Caco-2 (cell line): ENCODE measurements around the gene ENTPD2. TPM values are rescaled to one million over a fixed set of nuclear protein-coding genes. Genes with fewer than 3 reads are reported as not detected.
A peak's percentile ranks its signal among the peaks of the same experiment; 100 is the strongest.

Source experiments
- BruUV-seq: library from RNA; stranded (reverse); fragments of 400-500 nt; replicated peaks from 2 replicates; lab custom pipeline; 2021; lab: Mats Ljungman, UMichigan
- CTCF ChIA-PET: fragments of 300-600 bp; sonication (Branson Sonifier 250); formaldehyde crosslinking; loops from one replicate; lab custom pipeline; 2022; ENCODE audit warnings: antibody characterized with exemption; lab: Charles Lee
- POLR2A ChIA-PET: fragments of 300-600 bp; sonication (Branson Sonifier 250); formaldehyde crosslinking; loops from one replicate; lab custom pipeline; 2022; ENCODE audit warnings: antibody characterized with exemption; lab: Charles Lee
- DNase-seq, 2 experiments: peaks; one replicate each; pipeline versions ENCODE4 v3.0.0 to v3.0.0-alpha.2; 2020 to 2022
- H3K27me3 ChIP-seq: replicated peaks from 2 replicates; pipeline ENCODE4 v1.6.0; 2011; ENCODE audit warnings: low read length; ENCODE audit not compliant: control insufficient read depth, insufficient read depth
- H3K36me3 ChIP-seq: 2 replicates; pipeline ENCODE4 v1.5.1; 2011; ENCODE audit warnings: low read length; ENCODE audit not compliant: control insufficient read depth, insufficient read depth
- H3K4me1 ChIP-seq: fragments of 250-450 bp; sonication (Bioruptor Pico); 2 replicates; pipeline ENCODE4 v1.5.1; 2020; ENCODE audit warnings: mild to moderate bottlenecking
- H3K4me3 ChIP-seq: 2 replicates; pipeline ENCODE4 v1.5.1; 2011; ENCODE audit warnings: low read depth, mild to moderate bottlenecking, control low read depth, low read length
- H3K9me3 ChIP-seq: fragments of 250-450 bp; sonication (Bioruptor Pico); 2 replicates; pipeline ENCODE4 v1.5.1; 2020; ENCODE audit warnings: mild to moderate bottlenecking, moderate library complexity
- H3K27ac Mint-ChIP-seq: one replicate; pipeline ENCODE4 v1.8.0; 2022; ENCODE audit warnings: mixed read lengths; ENCODE audit not compliant: unreplicated experiment
- H3K27me3 Mint-ChIP-seq: one replicate; pipeline ENCODE4 v1.8.0; 2022; ENCODE audit warnings: mixed read lengths; ENCODE audit not compliant: insufficient read depth, unreplicated experiment
- H3K36me3 Mint-ChIP-seq: one replicate; pipeline ENCODE4 v1.8.0; 2022; ENCODE audit warnings: mild to moderate bottlenecking, mixed read lengths; ENCODE audit not compliant: insufficient read depth, unreplicated experiment
- H3K4me1 Mint-ChIP-seq: one replicate; pipeline ENCODE4 v1.8.0; 2022; ENCODE audit warnings: low read depth, mixed read lengths; ENCODE audit not compliant: unreplicated experiment
- H3K4me3 Mint-ChIP-seq: one replicate; pipeline ENCODE4 v1.8.0; 2022; ENCODE audit warnings: mild to moderate bottlenecking, moderate library complexity, mixed read lengths; ENCODE audit not compliant: unreplicated experiment
- H3K9me3 Mint-ChIP-seq: one replicate; pipeline ENCODE4 v1.8.0; 2022; ENCODE audit warnings: mixed read lengths; ENCODE audit not compliant: unreplicated experiment
- intact Hi-C: fragments of 100-400 bp; cut with micrococcal nuclease; formaldehyde crosslinking; loops from one replicate; pipeline ENCODE4 v1.10.0; 2022; ENCODE audit not compliant: unreplicated experiment
- total RNA-seq: library from RNA; stranded (reverse); gene quantifications from 2 replicates; pipeline ENCODE4 v1.2.3, GENCODE V29; 2022
- TF ChIP-seq, protein P1 (sequence below), 2 experiments: fragments of 200-600 bp in 1 of 2; IDR thresholded peaks; 1 replicate in 1 of 2; 2 replicates in 1 of 2; pipeline versions ENCODE4 v1.5.1 to v1.8.0; 2011 to 2022; ENCODE audit warnings: antibody characterized with exemption in 1 of 2, control low read depth in 1 of 2, inconsistent platforms in 1 of 2, low read depth in 1 of 2, low read length in 1 of 2, mild to moderate bottlenecking in 1 of 2, moderate library complexity in 1 of 2; ENCODE audit not compliant: insufficient read depth in 1 of 2, severe bottlenecking in 1 of 2, unreplicated experiment in 1 of 2

The ENTPD2 gene
- total RNA-seq, 1 experiment from 2014 or later, result 2.9 TPM

GRCh38 chr9:137026828-137027227 is 27.0 kb downstream of the ENTPD2 start:
- ChIA-PET CTCF (interaction anchor here (1.9 to 3.6 kb wide), 2 partner anchors 8 to 42 kb away, joined by 6 to 42 read pairs; partner anchors contain the start of gene SAPCD2), POLR2A (no interaction called here)
- peak overlapping the region; percentile 82 for H3K4me3 Mint-ChIP-seq
- intact Hi-C loops, result no loop called here
- H3K36me3 Mint-ChIP-seq, result peaks cover 11% of the 10 kb centered on the region
- no peak for DNase-seq
- Histone ChIP-seq H3K9me3 (no peaks in the 10 kb centered on the region), H3K36me3 (peaks cover 1% of the 10 kb centered on the region; the same call in 1 of the 2 replicates), H3K4me1 (peaks cover 20% of the 10 kb centered on the region), H3K4me3 (peak overlapping the region; percentile 49), H3K27me3 (no peaks in the 10 kb centered on the region)
- H3K27ac Mint-ChIP-seq, result no peak overlapping the region
- H3K4me1 Mint-ChIP-seq, result peaks cover 4% of the 10 kb centered on the region
- no TSS peak for BruUV-seq
- TF ChIP-seq, protein P1, sequence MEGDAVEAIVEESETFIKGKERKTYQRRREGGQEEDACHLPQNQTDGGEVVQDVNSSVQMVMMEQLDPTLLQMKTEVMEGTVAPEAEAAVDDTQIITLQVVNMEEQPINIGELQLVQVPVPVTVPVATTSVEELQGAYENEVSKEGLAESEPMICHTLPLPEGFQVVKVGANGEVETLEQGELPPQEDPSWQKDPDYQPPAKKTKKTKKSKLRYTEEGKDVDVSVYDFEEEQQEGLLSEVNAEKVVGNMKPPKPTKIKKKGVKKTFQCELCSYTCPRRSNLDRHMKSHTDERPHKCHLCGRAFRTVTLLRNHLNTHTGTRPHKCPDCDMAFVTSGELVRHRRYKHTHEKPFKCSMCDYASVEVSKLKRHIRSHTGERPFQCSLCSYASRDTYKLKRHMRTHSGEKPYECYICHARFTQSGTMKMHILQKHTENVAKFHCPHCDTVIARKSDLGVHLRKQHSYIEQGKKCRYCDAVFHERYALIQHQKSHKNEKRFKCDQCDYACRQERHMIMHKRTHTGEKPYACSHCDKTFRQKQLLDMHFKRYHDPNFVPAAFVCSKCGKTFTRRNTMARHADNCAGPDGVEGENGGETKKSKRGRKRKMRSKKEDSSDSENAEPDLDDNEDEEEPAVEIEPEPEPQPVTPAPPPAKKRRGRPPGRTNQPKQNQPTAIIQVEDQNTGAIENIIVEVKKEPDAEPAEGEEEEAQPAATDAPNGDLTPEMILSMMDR (IDR thresholded peaks at IDR 0.05; ENCODE audit: insufficient read depth in 1 of 2, low read depth in 1 of 2, low read length in 1 of 2, severe bottlenecking in 1 of 2, unreplicated experiment in 1 of 2), result no peak
- no peaks in the 10 kb centered on the region for H3K9me3 Mint-ChIP-seq
- no peaks in the 10 kb centered on the region for H3K27me3 Mint-ChIP-seq

DNA sequence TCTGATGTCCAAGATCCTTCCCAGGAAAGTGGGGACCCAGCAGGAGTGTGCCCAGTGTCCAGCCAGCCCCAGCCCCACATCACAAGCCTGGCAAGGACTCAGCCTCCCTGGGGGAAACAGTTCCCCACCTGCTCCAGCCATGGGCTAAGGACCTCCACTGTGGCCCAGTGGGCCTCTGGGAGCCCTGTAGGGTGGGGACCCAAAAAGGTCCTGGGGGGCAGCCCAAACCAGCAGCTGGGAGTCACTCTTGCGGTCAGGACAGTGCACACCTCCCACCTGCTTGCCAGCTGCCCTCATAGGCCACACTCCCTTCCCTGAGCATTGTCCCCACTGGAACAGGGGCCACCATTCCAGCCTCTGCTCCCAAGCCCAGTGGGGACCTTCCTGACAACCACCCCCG is 27.5 kb downstream of the ENTPD2 start:
- Mint-ChIP-seq H3K36me3 (peaks cover 15% of the 10 kb centered on the region), H3K27ac (no peak overlapping the region), H3K4me3 (no peak overlapping the region), H3K27me3 (no peaks in the 10 kb centered on the region), H3K9me3 (no peaks in the 10 kb centered on the region), H3K4me1 (peaks cover 4% of the 10 kb centered on the region)
- H3K4me3 ChIP-seq, result no peak overlapping the region
- H3K36me3 ChIP-seq, result peaks cover 1% of the 10 kb centered on the region; the same call in 1 of the 2 replicates
- ChIA-PET POLR2A (no interaction called here), CTCF (interaction anchor here (1.9 kb wide), 1 partner anchor 9 kb away, joined by 6 read pairs; no protein-coding TSS in a partner anchor)
- DNase-seq, result no peak
- BruUV-seq, result no TSS peak
- intact Hi-C loops, result no loop called here
- H3K9me3 ChIP-seq, result no peaks in the 10 kb centered on the region
- H3K4me1 ChIP-seq, result peaks cover 20% of the 10 kb centered on the region
- TF ChIP-seq, protein P1 (IDR thresholded peaks at IDR 0.05; ENCODE audit: insufficient read depth in 1 of 2, low read depth in 1 of 2, low read length in 1 of 2, severe bottlenecking in 1 of 2, unreplicated experiment in 1 of 2), result no peak
- H3K27me3 ChIP-seq, result no peaks in the 10 kb centered on the region

DNA sequence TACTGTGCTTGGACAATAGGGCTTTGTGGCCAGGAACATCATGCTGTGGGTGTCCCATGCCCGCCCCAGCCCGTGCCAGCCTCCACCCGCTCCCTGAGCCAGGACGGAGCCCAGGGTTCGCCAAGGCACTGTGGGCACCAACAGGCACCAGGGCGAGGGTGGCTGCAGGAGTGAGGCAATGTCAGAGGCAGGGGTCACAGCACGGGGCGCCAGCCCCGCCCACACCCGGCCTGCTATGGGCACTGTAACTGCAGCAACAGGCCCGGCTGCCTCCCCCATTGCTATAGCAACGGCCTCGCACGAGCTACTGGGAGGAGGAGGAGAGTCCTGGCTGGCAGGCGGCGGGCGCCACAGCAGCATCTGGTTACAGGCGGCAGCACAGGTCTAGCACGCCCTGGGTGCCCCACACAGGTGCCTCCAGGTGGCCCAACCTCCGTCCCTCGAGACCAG is 28.3 kb downstream of the ENTPD2 start:
- no peaks in the 10 kb centered on the region for H3K9me3 Mint-ChIP-seq
- no peaks in the 10 kb centered on the region for H3K27me3 ChIP-seq
- peaks cover 20% of the 10 kb centered on the region for H3K4me1 ChIP-seq
- H3K9me3 ChIP-seq, result no peaks in the 10 kb centered on the region
- DNase-seq, result no peak
- no TSS peak for BruUV-seq
- no peak overlapping the region for H3K4me3 Mint-ChIP-seq
- no peaks in the 10 kb centered on the region for H3K27me3 Mint-ChIP-seq
- peaks cover 4% of the 10 kb centered on the region for H3K4me1 Mint-ChIP-seq
- peaks cover 18% of the 10 kb centered on the region for H3K36me3 Mint-ChIP-seq
- TF ChIP-seq, protein P1 (IDR thresholded peaks at IDR 0.05; ENCODE audit: insufficient read depth in 1 of 2, low read depth in 1 of 2, low read length in 1 of 2, severe bottlenecking in 1 of 2, unreplicated experiment in 1 of 2), result no peak
- POLR2A ChIA-PET, result no interaction called here
- H3K4me3 ChIP-seq, result no peak overlapping the region
- H3K27ac Mint-ChIP-seq, result no peak overlapping the region
- intact Hi-C loops, result no loop called here
- CTCF ChIA-PET, result interaction anchor here (0.6 to 1.9 kb wide), 3 partner anchors 10 to 294 kb away, joined by 3 to 6 read pairs (median 4); no protein-coding TSS in a partner anchor
- H3K36me3 ChIP-seq, result peaks cover 1% of the 10 kb centered on the region
